CD4-positive, alpha-beta T cell treated with Interleukin-10 for 1 hour (primary cell): ENCODE results near the gene COMT.
"Not testable (repeated sequence)": the region's sequence is repeated elsewhere in the genome, so short reads cannot be mapped to it uniquely, and the experiment has no call there.

ENCODE experiments used
- DNase-seq: peaks from one replicate; pipeline ENCODE4 v3.0.0-alpha.2; 2020

The COMT gene

DNA sequence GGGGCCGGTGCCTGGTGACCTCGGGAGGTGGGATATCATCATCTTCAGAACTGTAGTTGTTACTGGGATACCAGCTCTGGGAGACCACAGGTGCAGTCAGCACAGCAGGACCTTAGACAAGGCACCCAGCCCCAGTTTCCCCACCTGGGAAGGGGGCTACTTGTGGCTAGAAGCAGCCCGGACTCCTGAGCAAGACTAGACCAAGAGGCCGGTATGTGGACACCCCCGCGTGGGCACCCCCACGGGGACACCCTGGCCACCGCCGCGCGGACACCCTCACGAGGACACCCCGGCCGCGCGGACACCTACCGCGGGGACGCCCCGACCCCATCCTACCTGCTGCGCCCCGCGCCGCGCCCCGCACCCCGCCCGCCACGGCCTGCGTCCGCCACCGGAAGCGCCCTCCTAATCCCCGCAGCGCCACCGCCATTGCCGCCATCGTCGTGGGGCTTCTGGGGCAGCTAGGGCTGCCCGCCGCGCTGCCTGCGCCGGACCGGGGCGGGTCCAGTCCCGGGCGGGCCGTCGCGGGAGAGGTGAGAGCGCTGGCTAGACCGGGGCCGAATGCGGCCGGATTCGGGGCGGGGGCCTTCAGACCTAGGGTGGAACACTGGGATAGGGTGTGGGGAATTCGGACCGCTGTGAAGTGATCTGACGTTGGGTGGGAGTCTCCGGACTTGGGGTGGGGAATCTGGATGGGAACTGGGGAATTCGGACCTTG lies at the start of gene COMT, which contains the start of gene TXNRD2:
COMT (plus strand) TSS at position 408 of the 718 bp plus-strand sequence. CDS start 20,755 bp downstream, outside the sequence.
TXNRD2 (minus strand) TSS at position 454 of the 718 bp plus-strand sequence; CDS start at position 439, 15 bp downstream.
- DNase-seq = peak; percentile 74

DNA sequence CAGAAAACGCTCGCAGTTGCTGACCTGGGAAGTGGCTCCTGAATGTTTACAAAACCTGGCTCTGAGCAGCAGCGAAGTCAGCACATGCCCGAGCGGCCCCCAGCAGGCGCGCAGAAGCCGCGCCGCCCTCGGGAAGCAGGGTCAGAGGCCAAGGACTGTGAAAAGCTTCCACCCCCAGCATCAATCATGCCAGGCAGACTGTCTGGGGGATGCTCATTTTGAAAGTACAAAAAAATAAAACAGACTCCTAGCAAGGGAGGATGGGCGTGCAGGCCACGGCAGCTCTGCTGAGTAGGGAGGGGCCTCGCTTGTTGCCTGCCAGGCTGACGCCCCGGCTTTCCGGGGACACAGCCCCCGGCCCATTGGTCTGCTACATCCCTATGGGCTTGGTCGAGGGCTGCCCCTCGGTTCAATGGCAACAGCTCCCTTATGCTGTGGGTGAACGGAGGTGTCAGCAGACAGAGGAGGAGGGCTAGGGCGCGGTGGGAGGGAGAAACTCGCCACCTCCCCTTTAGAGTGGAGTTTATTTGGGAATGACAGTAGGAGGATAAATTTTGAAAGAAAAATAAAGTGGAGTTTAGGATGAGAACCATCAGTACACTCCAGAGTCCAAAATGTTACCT lies 49.2 kb upstream of the COMT start:
- peak; percentile 37 for DNase-seq

DNA sequence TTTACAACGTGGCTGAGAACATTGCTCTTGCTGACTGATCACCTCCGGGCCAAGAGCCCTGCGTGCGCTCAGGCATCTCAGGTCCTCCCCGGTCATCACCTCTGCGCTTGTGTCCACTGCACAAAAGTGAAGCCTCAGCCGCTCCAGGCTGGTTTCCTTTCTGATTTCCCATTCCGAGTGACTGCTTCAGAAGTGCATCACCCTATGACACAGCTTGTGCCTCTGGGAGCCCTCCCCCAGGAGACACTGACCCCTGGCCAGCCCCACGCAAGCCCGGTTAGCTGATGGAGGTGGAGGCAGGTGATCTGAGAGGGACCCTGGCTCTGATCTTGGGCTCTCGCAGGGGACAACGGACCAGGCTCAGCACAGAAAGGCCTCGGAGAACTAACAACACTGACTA lies 48.6 kb upstream of the COMT start:
- DNase-seq = no peak

DNA sequence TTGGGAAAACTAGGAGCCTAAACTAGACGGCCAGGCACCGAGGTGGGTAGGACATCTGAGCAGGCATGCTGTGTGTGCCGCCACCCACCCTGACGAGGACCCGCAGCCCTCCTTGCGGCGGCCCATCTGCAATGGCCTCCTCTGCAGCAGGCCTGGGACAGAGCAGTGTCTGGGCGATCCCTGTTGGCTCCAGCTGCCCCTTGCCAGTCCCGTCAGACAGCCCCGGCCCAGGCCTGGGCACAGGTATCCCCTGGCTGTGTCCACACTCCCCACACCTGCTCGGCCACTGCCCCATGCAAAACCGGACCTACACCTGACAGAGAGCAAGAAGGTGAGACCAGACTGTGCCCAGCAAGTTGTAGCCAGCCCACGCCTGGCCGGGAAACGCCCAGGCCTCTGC lies 48.2 kb upstream of the COMT start:
- DNase-seq = no peak

DNA sequence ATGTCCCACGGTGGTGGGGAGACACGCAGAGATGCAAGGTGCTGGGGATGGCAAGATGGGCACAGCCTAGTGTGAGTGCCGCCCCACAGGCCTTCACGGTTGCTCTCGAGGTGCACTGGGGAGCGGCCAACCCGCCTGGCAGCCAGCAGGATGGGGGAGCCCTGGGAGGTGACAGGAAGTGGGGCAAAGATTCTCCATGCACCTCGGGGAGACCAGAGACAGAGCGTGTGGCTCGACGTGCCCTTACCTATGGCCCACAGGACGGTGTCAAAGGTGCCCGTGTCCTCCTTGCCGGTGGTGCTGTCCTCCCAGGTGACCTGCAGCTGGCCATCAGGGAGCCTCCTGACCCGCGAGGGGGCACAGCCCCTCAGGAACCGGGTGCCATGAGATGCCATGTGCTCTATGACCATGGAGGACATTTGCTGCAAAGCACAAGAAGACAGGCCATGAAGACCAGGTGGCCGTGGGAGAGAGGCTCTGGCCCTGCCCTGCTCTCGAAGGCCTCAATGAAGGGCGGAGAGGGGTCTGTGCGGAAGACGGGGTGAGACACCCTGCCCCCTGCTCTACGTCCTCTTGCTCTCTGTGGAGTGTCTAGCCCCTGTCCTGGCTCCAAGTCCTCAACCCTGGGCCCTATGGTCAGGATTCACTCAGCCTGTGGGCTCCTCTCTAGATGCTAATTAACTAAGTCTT lies 46.3 kb upstream of the COMT start:
- DNase-seq = no peak

DNA sequence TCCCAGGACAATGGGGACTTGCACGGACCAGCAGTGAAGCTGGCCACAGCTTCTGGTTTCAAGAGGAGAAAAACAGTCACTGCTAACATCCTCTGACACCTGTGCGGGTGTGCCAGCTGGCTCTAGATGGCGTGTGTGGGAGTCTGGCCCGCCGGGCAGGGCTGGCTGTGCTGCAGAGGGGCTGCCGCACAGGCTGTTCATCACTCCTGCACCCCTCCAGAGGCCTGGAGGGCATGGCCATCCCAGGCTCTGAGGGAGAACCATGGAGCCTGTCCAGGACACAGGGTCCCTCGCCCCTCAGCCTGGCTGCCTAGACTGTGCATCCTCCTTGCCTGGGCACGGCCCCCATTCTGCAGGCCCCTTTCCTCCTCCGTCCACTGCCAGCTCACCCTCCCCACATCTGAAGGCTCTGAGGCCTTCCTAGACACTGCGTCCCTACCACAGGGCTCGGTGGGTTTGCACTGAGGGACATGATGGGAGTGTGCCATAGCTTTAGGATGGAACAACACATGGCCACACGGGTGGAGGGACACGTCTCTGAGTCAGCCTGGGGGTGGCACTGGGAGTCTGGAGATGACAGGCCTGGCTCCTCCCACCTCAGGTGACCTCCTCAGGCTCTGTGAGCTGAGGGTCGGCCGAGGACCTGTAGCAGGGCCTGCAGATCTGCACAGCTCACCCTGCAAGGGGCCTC lies 44.8 kb upstream of the COMT start:
- DNase-seq = no peak

DNA sequence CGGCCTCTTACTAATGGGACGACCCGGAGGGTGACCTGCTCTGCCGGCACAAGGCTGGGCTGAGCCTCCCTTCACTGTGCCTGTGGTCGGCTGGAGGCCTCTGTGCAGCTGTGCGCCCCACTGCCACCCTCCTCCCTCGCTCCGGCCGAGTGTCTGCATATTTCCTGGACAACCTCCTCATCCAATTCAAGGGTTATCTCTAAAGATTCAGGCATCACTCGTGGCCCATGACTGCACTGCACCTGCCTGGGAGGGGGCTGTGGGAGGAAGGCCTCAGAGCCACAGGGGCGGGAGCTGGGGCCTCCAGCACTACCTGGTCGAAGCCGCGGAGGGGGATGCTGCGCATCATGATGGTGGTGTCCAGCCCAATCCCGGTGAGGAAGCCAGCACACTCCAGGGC lies 43.8 kb upstream of the COMT start:
- no peak for DNase-seq

DNA sequence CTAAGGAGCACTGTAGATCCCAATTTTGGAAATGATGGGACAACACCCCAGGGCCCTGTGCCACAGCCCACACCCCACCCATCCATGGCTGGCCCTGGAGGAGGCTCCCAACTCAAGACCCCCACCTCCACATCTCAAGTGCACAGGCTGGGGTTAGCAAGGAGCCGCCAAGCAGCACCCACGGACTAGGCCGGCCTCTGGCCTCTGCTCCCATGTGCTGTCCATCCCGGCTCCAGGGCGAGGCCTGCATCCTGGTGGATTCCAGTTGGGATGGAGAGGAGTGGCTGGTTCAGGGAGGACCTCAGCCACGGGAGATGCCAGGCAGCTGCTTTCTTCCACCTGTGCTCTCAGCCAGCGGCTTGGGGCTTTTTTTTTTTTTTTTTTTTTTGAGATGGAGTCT lies 43.4 kb upstream of the COMT start:
- no peak for DNase-seq

DNA sequence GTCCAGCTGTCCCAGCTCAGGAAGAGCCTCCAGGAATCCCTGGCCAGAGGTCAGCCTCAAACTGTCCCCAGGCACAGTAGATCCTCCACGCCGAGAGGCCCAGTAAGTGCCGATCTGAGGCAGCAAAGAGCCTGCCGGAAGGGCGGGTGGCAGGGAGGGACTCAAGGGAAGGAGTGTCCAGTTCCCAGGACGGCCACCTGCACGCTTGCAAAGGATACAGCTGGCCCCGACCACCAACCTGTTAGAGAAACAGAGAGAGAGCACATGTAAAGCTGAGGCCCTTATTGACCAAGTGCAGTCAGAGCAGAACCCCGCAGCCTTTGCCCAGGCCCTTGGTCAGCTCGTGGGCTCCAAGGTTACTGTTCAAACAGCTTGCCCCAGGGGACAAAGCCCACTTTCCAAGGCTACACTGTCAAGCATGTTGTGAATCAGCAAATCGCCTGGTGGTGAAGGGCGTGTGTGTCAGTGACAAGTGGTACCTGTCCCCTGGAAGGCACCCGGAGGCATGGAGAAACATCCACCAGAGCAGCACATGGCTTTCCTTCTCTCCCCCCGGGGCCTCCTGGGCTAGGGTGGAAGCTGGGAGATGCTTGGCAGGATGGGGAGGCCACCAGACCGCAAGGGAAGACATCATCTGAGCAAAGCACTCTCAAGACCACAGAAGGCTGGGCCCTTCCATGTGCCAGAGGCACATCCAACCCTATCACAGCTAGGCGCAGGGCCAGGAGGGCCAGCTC lies 42.6 kb upstream of the COMT start:
- no peak for DNase-seq

DNA sequence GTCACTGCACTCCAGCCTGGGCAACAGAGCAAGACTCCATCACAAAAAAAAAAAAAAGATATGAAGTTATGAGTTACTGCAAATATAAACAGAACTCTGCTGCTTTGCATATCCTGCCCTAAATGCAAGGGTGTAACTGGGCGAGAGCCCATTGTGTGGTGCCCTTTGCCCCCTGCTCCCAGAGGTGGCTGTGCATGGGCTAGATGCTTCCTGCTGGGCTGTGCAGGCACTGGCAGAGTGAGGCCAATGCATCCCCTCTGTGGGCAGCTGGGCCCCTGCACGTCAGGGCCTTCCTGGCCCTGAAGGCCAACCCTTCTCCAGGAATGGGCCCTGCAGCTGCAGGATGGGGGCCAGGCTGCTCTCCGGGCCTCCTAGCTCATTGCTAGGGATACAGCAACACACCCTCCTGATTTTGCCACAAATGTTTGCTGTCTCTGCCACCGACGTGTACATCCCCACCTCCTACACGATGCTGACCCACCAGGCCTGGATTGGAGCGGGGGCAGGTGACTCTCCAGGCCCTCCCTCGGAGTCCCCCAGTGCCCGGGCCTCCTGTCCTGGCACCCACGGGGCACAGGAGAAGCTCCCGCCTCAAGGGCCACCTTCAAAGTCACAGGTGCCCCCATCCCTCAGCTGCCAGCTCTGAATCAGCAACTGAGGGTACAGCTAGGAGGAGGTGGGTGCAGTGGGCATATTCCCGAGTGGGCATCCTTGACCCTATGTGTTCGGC lies 40.7 kb upstream of the COMT start:
- DNase-seq = no peak

DNA sequence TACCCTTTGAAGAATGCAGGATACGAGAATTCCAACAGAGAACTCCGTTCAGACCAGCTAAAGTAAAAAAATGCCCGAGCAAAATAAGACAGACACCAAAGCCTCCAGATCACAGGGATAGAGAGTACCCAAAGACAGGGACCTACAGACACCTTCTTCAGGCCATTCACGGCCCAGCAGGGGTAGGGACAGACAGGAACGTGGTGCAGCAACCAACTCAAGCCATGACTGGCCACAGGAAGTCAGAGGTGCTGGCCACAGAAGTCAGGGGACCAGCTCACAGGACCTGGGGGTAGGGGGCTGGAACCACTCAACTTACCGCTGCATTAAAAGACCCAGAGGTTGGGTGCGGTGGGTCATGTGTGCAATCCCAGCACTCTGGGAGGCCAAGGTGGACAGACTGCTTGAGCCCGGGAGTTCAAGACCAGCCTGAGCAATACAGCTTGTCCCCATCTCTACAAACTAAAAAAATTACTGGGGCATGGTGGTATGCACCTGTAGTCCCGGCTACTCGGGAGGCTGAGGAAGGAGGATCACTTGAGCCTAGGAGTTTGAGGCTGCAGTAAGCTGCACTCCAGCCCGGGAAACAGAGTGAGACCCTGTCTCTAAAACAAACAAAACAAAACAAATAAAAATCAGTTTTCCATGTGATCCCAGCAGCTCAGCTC lies 39.9 kb upstream of the COMT start:
- no peak for DNase-seq

DNA sequence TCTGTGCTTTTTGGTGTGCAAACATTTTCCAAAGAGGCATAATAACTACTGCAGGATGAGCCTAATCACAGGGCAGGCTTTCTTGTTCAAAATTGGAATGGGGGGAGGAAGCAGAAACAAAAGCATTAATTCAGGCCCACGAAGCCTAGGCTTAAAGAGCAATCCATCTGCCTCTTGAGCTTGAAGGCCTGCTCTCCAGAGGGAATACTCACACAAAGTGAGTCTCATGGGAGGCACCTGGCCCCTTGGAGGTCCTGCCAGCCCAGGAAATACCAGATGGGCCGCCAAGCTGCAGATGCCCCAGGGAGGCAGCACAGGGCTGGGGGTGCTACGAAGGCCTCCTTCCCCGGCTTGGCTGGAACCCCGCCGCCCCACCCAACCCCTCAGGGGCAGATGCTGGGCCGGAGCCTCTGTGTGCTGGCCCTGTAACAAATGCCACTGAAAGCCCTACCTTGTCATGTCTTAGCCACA lies 39.3 kb upstream of the COMT start:
- DNase-seq = no peak

DNA sequence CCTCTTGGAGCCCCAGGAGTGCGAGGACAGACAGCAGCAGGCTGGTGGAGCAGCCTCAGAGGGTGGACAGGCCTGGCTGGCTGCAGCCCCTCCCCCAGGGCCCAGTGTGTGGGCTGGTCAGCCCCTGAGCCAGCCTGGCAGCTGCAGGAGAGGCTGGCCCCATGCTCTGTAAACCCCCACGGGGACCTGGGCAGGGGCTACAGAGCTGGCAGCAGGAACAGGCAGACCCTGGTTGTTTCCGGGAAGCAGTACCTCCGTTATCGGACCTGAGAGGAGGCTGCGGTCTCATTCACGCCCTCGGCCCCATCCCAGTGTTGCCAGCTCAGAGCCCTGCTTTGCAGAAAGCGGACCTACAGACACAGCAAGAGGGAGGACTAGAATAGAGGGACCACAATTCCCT lies 38.5 kb upstream of the COMT start:
- no peak for DNase-seq

DNA sequence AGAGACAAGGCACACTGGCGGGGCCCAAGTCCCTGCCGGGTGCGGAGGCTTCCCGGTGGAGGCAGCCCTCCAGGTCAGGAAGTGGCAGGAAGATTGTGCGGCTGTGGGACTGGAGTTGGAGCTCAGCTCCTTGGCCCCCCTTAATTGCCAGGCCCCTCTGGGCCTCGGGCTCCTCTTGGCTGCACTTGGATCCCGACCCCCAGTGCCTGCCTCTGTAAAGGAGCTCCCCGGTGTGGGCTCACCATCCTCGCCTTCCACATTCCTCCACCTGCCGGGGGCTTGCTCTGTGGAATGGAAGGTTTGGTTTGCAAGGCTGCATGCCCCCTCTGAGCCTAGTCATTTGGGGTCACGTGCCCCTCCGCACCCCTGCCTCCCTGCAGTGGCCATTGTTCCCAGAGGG lies 38.1 kb upstream of the COMT start:
- DNase-seq = no peak

DNA sequence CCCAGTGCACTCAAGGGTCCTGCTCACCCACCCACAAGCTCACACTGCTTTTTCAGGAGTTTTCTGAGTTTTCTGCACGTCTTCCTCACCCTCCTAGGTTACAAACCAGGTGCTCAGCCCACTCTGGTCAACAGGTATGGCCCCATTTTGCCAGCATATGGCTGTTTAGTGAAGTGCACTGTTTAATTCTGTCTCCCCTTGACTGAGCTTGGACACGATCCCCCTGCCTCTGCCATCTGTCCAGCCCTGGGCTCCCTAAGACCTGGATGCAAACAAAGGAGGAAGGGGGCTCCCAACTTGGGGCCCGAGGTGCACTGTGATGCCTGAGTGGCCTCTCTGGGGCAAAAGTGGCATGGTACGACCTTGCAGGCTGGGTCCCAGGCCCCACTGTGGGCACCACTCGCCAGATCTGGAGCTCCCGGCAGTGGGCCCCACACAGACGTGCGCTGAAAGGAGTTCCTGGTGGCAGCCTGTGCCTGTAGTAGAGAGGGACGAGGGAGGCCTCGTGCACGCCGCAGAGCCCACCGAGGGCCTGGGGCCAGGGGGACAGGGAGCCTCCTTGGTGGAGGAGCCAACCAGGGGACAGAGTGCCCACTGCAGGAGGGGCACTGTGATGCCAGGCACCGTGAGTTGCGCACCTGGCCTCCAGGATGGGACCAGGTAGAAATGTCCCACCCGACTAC lies 37.3 kb upstream of the COMT start:
- no peak for DNase-seq

DNA sequence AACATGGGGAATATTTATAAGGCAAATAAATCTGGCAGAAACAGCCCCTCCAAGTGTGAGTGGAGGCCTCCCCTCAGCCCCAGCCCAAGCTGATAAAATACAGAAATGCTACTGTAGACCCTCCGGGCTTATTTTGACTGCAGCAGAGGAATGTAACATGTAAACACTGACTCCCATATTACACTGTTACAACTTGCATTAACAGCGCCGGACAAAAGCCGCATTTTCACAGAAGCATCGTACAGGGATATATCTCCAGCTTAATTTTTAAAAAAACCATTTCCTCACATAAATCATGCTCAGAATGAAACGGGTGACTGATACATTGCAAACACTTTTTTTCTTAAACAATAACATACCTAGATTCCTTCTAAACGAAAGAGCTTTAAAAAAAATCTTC lies 36.6 kb upstream of the COMT start:
- no peak for DNase-seq

DNA sequence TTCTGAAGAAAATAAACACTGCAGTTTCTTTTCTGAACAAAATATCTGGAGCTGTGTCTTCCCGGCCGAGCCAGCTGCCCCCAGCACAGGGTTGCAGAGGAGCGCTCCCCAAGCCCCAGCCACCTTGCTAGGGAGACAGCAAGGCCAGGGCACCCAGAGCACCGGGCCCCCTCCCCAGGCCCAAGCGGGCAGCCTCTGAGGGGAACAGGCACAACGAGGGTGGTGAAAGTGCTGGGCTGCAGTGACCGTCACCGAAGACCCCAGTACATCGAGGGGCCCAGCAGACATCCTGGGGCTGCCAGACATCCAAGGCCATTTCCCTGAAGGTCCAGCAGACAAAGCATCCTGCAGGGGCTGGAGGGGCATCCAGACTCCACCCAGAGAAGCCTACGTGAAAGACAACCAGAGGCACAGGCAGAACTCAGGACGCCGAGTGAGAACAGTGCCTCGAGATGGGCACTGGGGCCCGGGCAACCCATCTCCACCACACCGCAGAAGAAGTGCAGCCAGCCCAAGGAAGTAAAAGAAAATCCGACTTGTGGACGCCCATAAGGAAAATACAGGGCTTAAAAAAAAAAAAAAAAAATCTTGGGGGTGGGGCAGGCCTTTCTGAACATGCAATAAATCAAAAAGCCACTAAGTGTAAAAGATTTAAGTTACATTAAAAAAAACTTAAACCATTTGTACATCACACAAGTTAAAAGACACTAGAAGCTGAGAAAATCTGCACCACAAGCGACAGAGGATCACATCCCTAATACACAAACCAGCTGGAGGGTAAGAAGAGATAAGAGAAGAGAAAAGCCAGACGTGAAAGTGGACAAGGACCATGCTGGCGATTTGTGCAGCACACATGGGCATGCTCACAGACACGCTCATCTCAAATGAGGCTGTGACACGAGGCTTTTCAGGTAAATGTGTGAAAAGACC lies 36.0 kb upstream of the COMT start:
- no peak for DNase-seq

DNA sequence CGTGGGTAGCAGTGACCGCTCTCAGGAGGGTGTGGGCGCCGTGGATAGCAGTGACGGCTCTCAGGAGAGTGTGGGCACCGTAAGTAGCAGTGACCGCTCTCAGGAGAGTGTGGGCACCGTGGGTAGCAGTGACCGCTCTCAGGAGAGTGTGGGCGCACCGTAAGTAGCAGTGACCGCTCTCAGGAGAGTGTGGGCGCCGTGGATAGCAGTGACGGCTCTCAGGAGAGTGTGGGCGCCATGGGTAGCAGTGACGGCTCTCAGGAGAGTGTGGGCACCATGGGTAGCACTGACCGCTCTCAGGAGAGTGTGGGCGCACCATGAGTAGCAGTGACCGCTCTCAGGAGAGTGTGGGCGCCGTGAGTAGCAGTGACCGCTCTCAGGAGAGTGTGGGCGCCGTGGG lies 34.7 kb upstream of the COMT start:
- DNase-seq = not testable (repeated sequence)

DNA sequence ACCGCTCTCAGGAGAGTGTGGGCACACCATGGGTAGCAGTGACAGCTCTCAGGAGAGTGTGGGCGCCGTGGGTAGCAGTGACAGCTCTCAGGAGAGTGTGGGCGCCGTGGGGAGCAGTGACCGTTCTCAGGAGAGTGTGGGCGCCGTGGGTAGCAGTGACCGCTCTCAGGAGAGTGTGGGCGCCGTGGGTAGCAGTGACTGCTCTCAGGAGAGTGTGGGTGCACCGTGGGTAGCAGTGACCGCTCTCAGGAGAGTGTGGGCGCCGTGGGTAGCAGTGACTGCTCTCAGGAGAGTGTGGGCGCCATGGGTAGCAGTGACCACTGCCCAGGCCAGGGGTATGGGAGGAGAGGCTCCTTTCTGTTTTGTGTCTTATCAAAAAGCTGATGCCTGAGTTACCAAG lies 33.7 kb upstream of the COMT start:
- DNase-seq = not testable (repeated sequence)
